CD1c-positive myeloid dendritic cell (primary cell): ENCODE data around the gene MPI.
"Not testable (repeated sequence)": the region's sequence is repeated elsewhere in the genome, so short reads cannot be mapped to it uniquely, and the experiment has no call there.

Source experiments
- DNase-seq: peaks from one replicate; pipeline ENCODE4 v3.0.0-alpha.2; 2016; ENCODE audit errors: extremely low spot score

MPI gene

GRCh38 chr15:74863239-74864056, 26.4 kb upstream of the MPI start:
- DNase-seq: no peak

GRCh38 chr15:74864296-74864695, 25.5 kb upstream of the MPI start:
- no peak for DNase-seq

- DNase-seq: no peak
Observed at GRCh38 chr15:74865316-74865715, 24.5 kb upstream of the MPI start.

- peak; percentile 15 for DNase-seq
Observed at GRCh38 chr15:74866090-74866489, 23.8 kb upstream of the MPI start.

- DNase-seq: no peak
Observed at GRCh38 chr15:74867466-74868038, 22.3 kb upstream of the MPI start.

GRCh38 chr15:74868059-74868458, 21.8 kb upstream of the MPI start:
- DNase-seq: peak; percentile 95

- no peak for DNase-seq
Observed at GRCh38 chr15:74869372-74869725, 20.5 kb upstream of the MPI start.

- peak; percentile 93 for DNase-seq
Observed at GRCh38 chr15:74869726-74870407, 20.0 kb upstream of the MPI start.

- DNase-seq: peak; percentile 30
Observed at GRCh38 chr15:74870436-74871215, 19.2 kb upstream of the MPI start.

- no peak for DNase-seq
Observed at GRCh38 chr15:74872702-74873035, 17.2 kb upstream of the MPI start.

- DNase-seq: peak; percentile 95
Observed at GRCh38 chr15:74873036-74873755, 16.6 kb upstream of the MPI start, which contains the start of gene SCAMP2. Gene SCAMP2, minus strand, starts transcription at chr15:74873365. Its CDS starts 110 bp downstream, at chr15:74873255.

- DNase-seq: no peak
Observed at GRCh38 chr15:74873756-74874424, 16.0 kb upstream of the MPI start.

GRCh38 chr15:74878273-74878672, 11.6 kb upstream of the MPI start:
- DNase-seq: no peak

GRCh38 chr15:74882528-74882927, 7.3 kb upstream of the MPI start:
- DNase-seq: no peak

- DNase-seq: no peak
Observed at GRCh38 chr15:74884428-74885223, 5.2 kb upstream of the MPI start.

GRCh38 chr15:74885461-74885860, 4.4 kb upstream of the MPI start:
- no peak for DNase-seq

- not testable (repeated sequence) for DNase-seq
Observed at GRCh38 chr15:74887537-74888193, 2.2 kb upstream of the MPI start.

GRCh38 chr15:74888716-74889115, 1.1 kb upstream of the MPI start:
- no peak for DNase-seq

- DNase-seq: peak; percentile 50
Observed at GRCh38 chr15:74889390-74889882, 406 bp upstream of the MPI start.

GRCh38 chr15:74890665-74890960, 771 bp downstream of the MPI start:
- no peak for DNase-seq
